ENCODE data around the gene PDE3B. TPM values are rescaled to one million over a fixed set of nuclear protein-coding genes. Genes with fewer than 3 reads are reported as not detected.

PDE3B gene
- total RNA-seq, 1 donor from 2014 or later = 62.8 TPM

DNA sequence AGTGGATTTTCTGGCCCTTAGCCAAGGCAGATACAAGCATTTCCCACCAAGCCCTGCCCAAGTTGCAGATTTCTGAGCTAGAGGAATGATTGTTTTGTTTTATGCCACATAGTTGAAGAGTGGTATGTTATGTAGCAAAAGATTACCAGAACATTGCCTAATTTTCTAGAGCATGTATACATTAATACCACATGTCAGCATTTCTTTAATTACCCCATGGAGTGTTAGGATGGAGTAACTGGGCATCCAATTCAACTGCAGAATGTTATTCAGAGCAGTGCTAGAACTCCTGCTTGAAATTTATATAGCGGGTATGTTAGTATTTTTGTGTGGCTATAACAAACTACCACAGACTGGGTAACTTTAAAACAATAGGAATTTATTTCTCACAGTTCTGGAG lies 272.8 kb downstream of the PDE3B start:
- H3K4me1 Mint-ChIP-seq (ENCODE audit: low read depth) = no peaks in the 10 kb centered on the region
- H3K9me3 Mint-ChIP-seq = no peaks in the 10 kb centered on the region
- intact Hi-C loops (cut with micrococcal nuclease) = no loop called here

More for the DNA sequence above, 272.8 kb downstream of the PDE3B start:
- Mint-ChIP-seq H3K36me3 (ENCODE audit: low read depth) (peaks cover 26% of the 10 kb centered on the region), H3K4me3 (no peak overlapping the region), H3K27me3 (ENCODE audit: insufficient read depth) (peaks cover 3% of the 10 kb centered on the region), H3K27ac (no peak overlapping the region)
- DNase-seq (ENCODE audit: low spot score) = no peak

Other genes with a start within 250 kb of the PDE3B start
- gene COPB1, start 144.0 kb upstream of the PDE3B start, total RNA-seq = 94.8 and 101 TPM in 2 replicates
- 313 and 340 TPM in 2 replicates for gene PSMA1, start 123.4 kb upstream of the PDE3B start, total RNA-seq
- 13.7 and 14.3 TPM in 2 replicates for gene CYP2R1, start 248.4 kb downstream of the PDE3B start, total RNA-seq